Cardiac septum (tissue), 1 donor: Measurements from ENCODE around the gene STXBP5L. TPM values are rescaled to one million over a fixed set of nuclear protein-coding genes. Genes with fewer than 3 reads are reported as not detected.
"Not testable (repeated sequence)": the region's sequence is repeated elsewhere in the genome, so short reads cannot be mapped to it uniquely, and the experiment has no call there.

Experiments
- DNase-seq: peaks from one replicate; pipeline ENCODE4 v3.0.0-alpha.2; 2020; ENCODE audit warnings: low spot score
- intact Hi-C: fragments of 100-400 bp; cut with DNase I; formaldehyde crosslinking; loops from one replicate; pipeline ENCODE4 v1.14.0; 2022
- total RNA-seq: library from RNA; stranded (reverse); fragmentation: NEBNext Ultra II Directional; extraction: Animal tissue kit (Norgen Biotek cat#: 25700); gene quantifications from one replicate; pipeline ENCODE4 v1.2.1, GENCODE V29; 2021
- donor health status: DM: no; HTN: no; CAD: no.

The STXBP5L gene
- total RNA-seq, 1 donor from 2014 or later, result not detected

DNA sequence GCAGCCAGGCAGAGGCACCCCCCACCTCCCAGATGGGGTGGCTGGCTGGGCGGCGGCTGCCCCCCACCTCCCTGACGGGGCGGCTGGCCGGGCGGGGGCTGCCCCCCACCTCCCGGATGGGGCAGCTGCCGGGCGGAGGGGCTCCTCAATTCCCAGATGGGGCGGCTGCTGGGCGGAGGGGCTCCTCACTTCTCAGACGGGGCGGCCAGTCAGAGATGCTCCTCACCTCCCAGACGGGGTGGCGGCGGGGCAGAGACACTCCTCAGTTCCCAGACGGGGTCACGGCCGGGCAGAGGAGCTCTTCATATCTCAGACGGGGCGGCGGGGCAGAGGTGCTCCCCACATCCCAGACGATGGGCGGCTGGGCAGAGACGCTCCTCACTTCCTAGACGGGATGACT is 282.6 kb downstream of the STXBP5L start:
- intact Hi-C loops, DNase-seq: not testable (repeated sequence)

DNA sequence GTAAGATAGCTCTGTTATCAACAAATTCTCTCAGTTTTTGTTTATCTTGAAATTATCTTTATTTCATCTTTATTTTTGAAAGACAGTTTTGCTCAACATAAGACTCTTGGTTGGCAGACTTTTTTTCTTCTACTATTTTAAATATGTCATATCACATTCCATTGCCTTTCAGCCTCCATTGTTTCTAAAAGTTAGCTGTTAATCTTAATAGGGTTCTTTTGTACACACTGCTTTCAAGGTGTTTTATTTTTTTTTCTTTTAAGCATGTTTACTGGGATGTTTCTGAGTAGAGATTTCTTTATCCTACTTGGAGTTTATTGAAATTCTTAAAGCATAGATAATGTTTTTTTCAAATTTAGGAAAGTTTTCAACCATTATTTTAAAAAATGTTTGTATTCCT is 294.6 kb downstream of the STXBP5L start:
- DNase-seq, result no peak

DNA sequence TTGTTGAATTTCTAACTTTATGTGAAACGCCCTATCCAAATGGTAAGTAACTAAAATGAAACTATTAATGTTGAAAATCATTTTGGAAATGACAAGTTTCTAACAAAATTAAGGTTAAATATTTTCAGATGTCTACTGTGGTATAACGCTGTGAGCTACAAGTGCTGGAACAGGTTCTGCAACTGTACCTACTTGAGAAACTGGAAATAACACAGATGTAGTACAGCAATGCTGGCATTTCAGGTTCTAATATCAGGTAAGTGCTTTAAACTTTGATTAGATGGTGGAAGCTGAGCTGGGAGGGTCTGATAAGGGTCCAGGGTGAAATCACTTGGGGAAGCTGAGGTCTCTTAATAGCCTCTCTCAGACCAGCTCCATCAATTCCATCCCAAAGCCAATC is 315.1 kb downstream of the STXBP5L start:
- intact Hi-C loops, result no loop called here
- no peak for DNase-seq

More for the DNA sequence above, 294.6 kb downstream of the STXBP5L start:
- intact Hi-C loops, result no loop called here

DNA sequence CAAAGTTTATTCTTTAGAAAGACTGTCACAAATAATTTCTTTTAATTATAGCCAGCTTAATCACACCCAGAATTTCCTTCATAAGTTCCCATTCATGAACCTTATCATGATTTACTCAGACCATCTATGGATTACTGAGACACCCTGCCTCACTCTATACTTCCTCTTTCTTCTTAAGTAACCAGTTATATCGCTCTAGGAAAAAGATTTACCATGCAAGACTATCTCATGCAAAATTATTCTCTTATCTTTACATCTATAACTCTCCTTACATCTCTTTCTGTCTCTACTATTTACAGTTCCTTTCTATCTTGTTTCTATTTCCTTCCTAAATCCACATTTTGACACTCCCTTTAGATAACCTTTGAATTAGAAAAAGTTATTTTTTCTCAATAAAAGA is 321.0 kb downstream of the STXBP5L start:
- intact Hi-C loops, result no loop called here
- no peak for DNase-seq

DNA sequence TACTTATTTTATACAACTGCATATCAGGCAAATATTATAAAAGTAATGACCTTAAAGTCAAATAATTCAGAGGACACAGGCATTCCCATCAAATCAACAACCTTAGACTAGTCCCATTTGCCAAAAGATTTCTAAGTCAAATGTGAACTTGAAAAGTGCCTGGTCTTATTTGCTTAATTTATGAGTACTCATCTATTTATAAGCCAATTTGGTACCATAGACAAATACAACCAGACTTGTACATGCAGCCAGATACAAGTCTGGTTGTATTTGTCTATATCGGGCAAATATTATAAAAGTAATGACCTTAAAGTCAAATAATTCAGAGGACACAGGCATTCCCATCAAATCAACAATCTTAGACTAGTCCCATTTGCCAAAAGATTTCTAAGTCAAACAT is 322.2 kb downstream of the STXBP5L start:
- intact Hi-C loops, DNase-seq: not testable (repeated sequence)

DNA sequence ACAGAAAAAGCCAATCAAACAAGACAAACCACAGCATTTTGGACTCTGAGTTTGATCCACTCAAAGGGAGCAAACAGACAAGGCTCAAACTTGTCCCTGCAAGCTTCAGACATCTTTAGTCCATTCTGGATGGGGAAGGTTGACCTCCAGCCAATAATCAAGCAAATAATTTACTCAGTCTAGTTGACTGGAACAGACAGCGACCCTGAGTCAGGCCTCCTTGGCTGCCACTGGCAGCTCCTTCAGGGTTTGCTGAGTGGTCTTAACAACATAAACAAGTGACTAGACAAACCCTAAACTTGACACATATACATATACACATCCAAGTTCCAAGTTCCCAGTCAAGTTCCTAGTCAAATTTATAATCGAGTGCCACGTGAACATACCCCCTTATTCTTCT is 323.9 kb downstream of the STXBP5L start:
- intact Hi-C loops, result no loop called here
- no peak for DNase-seq

DNA sequence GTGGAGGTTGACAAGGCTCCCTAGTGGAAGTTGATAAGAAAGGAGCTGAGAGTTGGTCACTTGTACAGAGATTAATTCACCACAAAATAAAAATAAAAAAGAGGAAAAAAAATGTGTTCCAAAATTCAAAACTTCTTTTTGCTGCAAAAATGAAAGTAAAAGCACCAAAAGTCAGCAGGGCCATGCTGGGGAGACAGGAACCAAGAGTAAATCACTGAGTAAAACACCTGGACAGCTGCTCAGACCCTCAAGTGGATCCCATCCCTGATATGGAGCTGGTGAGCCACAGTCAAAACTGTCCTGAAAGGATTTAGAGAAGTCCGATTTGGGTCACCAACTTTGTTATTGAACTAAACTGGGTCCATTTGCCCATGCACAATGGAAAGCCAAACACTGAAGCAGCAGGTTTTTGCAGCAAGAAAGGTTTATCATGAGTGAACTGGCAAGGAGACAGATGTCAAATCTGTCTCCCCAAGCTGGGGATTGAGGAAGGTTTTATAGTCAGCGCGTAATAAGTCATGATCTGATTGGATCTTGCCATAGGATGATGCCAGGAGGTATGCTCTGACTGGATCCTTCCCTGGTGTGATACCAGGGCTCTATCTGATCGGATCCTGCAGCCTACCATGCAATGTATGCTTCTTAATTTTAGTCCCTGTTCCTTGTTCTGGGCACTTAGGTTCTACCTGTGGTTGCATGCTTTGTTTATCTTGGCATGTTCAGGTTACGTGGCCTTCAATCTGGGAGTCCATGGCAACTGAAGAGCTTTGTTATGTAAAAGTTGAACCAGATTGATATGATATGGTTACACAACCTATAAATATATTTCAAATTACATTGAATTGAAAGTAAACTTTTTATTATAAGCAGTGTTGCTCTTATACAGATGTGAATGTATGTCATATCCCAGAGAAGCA is 324.6 kb downstream of the STXBP5L start:
- no peak for DNase-seq
- intact Hi-C loops, result no loop called here

DNA sequence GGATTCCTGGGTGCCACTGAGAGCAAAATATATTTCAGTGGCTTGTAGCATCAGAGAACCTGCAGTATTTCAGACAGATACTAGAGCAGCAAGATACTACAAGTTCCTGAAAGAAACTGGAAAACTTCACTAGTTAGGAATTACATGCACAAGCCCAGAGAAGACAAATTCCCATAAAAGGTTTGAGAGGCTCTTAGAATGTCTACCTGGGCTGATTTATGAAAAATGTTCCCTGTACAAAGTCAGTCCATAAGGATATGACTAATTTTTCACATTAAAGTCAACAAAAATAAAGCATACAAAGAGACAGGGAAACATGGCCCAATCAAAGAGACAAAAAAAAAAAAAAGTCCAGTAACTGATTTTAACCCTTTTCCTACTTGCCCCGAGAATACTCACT is 335.2 kb downstream of the STXBP5L start:
- DNase-seq, result no peak
- intact Hi-C loops, result no loop called here

DNA sequence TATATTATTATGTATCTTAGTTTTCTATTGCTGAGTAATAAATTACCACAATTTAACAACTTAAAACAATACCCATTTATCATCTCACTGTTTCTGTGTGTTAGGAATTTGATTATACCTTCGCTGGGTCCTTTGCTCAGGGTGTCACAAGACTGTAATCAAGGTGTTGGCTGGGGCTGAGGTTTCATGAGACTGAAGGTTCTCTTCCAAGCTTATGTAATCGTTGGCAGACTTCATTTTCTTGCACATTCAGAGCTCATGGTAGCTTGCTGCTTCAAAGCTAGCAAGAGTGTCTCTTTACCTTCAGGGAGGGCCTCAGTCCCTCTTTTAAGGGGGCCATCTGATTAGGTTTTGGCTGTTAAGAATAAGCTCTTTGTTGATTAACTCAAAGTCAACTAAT is 344.7 kb downstream of the STXBP5L start:
- intact Hi-C loops, result no loop called here
- no peak for DNase-seq

DNA sequence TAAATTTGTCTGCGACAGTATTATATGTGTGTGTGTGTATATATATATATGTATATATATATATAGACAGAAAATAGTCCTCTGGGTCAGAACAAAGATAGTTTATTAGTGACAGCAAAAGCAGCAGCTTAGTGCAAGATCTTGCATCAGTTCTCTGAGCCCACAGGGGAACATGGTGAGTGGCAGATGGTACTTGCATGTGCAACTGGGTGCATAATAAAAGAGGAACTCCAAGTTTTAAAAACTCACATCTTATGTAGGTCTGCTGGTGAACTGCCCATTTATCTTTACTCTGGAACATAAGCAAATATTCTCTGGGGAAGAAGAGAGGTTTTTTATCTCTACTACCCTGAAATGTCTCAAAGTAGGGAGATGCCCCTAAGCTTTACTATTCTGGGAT is 361.4 kb downstream of the STXBP5L start:
- intact Hi-C loops, result no loop called here
- DNase-seq, result no peak

DNA sequence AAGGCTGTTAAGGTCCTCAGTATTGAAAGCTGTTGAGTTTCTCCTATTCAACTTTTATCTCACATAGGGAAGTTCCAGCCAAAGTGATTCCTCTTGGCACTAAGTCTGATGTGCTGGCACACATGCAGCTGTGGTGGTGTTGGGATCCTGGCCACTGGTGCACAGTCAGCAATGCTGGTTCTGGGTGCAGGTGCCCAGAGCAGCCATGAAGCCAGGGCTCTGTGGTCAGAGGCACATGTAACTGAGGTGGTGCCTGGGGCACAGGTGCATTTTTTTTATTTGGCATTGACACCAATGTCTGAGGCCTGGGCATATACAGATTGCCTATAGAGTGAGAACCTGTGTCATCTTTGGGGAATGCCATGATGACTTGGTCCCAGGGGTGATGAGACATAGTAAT is 366.4 kb downstream of the STXBP5L start:
- intact Hi-C loops, result loop anchor here (1.0 kb wide), 1 partner anchor 8 kb away; no protein-coding TSS in a partner anchor
- no peak for DNase-seq

DNA sequence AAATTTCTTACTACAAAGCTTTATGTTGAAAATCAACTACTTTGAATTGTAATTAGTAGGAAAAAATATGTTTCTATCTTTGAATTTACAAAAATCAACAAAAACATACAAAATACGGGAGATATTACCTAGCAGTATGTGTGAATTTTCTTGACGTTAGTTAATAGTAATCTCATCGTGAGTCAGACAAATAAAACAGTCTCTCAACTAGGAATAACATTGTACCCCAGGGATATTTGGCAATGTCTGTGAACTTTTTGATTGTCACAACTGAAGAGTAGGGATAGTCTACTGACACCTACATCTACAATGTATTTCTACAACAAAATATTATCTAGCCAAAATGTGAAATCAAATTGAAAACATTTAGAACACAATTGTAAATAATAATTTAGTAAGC is 387.4 kb downstream of the STXBP5L start:
- intact Hi-C loops, result no loop called here
- no peak for DNase-seq

DNA sequence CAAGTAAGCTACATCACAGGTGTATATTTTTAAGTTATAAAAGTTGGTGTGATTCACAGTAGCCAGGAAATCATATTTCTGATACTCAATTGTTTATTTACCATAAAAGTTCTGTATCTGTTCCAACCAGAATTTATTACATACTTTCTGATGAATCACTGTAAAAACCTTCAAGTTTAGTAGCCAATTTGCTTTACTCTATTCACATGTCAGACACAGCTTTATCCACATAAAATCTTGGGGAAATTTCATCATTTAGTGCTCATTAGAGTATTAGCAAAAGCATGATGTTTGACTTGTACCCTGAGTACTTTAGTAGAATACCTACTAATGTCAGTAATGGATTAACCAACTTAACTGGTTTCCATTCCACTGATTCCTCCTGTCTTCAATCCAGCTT is 388.0 kb downstream of the STXBP5L start:
- DNase-seq, result no peak
- intact Hi-C loops, result no loop called here

DNA sequence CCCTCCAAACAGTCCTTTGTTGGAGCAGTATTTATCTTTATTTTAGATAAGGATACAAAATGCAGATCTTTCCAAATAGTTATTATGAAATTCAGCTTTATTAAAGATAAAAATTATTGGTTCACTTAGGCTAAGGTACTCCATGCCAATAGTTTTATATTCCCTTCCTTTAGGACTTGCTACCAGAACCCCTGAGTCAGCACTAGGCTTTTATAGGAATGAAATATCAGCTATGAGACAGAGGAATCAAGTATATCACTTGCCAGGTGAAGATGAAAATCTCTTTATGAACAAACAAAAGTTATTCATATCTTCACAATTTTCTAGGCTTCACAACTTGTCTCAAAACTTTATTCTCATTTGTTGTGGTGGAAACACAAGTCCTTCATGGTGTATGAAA is 416.3 kb downstream of the STXBP5L start:
- intact Hi-C loops, result no loop called here
- DNase-seq, result no peak

DNA sequence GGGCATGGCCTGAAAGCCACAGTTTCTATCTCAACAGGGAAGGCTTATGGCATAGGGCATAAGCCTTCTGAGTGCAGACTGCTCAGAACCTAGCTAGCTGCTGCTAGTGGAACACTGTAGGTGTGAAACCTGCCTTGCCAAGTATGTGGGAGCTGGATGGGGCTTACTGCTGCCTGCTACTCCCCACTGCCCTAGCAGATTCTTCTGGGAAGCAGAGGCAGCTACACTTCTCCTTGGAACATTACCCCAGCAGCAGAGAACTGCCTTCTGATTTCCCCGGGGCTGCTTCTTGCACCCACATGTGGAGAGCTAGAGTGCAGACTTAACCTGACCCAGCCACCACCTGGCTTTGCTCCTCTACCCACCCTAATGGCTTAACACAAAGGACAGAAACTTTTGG is 422.1 kb downstream of the STXBP5L start:
- intact Hi-C loops, result no loop called here
- no peak for DNase-seq

DNA sequence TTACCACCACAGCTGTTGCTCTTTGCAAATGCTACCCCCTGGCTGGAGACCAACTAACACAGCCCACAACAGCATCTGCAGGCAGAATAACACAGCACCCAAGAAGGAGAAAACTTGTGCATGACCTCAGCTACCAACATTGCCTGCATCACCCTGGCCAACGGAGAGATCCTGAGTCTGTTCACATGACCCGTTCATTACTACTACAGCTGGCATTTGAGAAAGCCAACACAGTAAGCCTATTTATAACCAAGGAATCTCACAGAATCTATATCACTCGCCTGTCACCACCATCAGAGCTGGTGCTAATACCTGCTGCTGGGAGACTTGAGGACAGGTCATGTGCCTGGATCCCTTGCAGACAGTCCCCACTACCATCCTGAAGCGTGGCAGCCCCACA is 422.6 kb downstream of the STXBP5L start:
- intact Hi-C loops, result no loop called here
- DNase-seq, result no peak

DNA sequence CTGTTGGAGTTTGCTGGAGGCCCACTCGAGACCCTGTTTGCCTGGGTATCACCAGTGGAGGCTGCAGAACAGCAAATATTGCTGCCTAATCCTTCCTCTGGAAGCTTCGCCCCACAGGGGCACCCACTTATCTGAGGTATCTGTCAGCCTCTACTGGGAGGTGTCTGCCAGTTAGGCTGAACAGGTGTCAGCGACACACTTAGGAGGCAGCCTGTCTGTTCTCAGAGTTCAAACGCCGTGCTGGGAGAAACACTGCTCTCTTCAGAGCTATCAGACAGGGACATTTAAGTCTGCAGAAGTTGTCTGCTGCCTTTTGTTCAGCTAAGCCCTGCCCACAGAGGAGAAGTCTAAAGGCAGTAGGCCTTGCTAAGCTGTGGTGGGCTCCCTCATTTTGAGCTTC is 448.0 kb downstream of the STXBP5L start:
- DNase-seq, intact Hi-C loops: not testable (repeated sequence)

DNA sequence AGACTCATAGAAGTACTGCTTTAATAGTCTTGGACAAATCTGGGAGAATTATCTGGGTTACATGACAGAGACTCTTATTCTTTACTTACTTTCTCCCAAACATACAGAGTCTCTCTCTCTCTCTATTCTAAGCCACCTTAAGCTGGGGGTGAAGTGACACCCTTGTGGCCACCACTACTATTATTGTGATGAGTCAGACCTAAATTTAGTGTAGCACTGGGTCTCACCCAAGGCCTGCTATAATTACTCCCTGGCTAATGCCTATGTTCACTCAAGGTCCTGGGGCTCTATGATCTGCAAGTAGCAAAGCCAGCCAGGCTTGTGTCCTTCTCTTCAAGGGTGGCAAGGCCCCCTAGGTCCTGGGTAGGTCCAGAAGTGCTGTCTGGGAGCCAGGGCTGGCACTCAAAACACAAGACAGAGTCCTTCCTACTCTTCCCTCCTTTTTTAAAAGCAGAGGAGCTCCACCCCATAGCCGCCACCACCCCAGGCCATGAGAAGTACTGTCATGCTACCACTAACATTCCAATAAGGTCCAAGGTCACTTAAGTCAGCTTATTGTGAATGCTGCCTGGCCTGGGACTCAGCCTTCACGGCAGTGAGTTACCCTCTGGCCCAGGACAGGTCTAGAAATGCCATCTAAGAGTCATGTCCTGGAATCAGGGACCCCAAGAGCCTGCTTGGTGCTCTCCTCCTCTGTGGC is 454.2 kb downstream of the STXBP5L start:
- DNase-seq, result no peak

DNA sequence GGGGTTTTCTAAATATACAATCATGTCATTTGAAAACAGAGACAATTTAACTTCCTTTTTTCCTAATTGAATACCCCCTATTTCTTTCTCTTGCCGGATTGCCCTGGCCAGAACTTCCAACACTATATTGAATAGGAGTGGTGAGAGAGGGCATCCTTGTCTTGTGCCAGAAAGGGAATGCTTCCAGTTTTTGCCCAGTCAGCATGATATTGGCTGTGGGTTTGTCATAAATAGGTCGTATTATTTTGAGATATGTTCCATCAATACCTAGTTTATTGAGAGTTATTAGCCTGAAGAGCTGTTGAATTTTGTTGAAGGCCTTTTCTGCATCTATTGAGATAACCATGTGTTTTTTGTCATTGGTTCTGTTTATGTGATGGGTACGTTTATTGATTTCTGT is 480.3 kb downstream of the STXBP5L start:
- intact Hi-C loops, DNase-seq: not testable (repeated sequence)

More for the DNA sequence above, 454.2 kb downstream of the STXBP5L start:
- intact Hi-C loops, result no loop called here

DNA sequence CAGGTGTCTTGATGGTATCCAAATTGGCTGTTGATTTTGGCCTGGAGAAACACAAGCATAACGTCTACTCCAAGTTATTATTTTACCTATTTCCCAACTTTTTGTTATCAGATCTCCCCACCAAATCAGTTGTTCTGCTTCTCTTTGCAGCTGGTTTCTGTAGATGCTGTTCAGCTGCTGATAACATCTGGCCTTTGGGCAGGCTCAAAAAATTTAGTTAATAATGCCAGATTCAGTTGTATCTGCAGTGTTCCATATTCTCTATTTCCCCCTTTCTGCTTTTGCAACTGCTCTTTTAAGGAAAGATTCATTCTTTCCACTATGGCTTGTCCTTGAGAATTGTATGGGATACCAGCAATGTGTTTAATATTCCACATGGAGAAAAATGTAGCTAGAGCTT is 488.0 kb downstream of the STXBP5L start:
- DNase-seq, intact Hi-C loops: not testable (repeated sequence)

DNA sequence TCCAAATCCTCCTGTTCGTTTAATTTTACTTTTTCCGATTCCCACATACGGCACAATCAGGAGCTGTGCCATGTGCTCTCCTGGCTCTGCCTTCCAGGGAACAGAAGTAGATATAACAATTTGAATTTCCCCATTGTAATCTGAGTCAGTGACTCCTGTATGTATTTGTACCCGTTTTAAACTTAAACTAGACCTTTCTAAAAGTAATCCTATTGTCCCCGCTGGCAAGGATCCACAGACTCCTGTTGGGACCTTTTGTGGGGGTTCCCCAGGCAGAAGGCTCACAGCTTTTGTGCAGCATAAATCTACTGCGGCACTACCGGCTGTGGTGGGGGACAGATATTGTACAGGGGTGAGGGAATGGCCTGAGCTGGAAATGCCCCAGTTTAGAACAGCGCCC is 490.0 kb downstream of the STXBP5L start:
- DNase-seq, intact Hi-C loops: not testable (repeated sequence)
